GM08714 (cell line): Measurements from ENCODE around the gene NUDT22.

Experiments
- H3K4me3 ChIP-seq: fragments of 200-500 bp; sonication (Bioruptor generic); 2 replicates; pipeline ENCODE4 v1.5.1; 2014; ENCODE audit warnings: mild to moderate bottlenecking, low read length, inconsistent platforms
- ZNF274 ChIP-seq: IDR thresholded peaks from 2 replicates; pipeline ENCODE4 v1.6.1; 2012; ENCODE audit warnings: mild to moderate bottlenecking, low read depth, low read length

Gene NUDT22

DNA sequence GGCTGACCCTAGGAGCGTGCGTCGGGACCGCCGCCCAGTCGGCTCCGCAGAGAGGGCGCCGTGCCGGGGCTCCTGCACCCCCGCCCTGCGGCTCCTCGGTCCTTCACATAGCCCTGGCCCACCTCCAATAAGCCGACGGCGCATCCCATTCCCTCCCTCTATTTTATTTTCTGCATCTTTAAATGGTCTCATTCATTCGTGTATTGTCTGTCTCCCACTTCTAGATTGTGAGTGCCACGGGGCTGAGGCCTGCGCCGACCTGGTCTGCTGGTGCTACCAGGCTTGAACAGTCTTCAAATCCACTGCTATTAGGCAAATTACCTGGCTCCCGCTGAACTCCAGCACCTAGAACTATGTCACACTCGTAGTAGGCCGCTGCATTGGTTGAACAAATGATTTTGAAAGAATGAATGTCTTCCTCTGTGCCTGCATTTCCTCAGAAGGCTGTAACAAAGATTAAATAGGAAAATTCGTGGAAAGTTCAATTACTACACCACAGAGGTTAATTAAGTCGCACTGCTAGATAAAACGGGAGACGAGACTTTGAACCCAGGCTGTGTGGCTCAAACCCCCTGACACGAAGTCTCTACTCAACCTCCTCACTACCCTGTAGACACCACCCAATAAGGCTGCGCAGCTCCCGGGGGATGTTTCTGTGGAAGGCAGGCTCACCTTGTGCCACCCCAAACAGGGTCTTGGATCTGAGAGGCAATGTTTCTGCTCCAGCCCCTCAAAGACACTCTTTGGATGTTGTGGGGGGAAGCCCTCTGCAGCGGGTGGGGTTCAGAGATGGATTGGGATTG is 21.9 kb downstream of the NUDT22 start:
- no peak for TF ChIP-seq ZNF274
- H3K4me3 ChIP-seq: no peak overlapping the region

DNA sequence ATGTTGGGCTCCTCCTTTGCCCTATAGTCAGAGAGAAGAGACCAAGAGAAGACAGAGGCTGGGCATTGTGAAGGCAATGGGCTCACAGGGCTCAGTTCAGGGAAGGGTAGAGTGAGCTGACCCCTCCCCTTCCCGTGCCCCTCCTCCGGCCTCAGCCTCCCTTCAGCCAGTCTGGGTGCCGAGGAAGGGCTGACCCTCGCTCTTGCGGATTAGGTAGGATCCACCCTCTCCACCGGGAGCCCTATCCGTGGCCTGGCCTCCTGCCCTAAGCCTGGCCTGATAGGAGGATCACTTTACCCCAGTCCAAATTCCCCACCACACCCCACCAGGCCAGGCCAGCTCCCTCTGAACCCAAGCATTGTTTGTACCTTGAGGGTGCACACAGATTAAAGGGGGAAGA is 22.5 kb downstream of the NUDT22 start:
- no peak overlapping the region for H3K4me3 ChIP-seq
- no peak for TF ChIP-seq ZNF274

DNA sequence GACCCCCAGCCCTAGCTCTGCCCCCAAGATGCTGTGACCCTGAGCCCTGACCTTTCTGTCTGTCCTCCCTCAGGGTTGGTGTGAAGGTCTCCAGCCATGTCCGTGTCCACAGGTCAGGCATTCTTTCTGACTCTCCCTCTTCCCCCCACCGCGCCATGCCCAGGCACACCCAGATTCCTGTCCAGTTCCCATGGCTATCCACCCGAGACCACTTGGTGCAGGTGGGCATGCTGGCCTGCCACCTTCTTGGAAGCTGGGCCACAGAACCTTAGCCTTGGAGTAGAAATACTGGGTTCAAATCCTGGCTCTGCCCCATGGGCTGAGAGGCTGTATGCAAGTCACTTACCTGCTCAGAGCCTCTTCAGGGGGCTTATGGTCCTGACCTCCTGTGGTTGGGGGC is 23.0 kb downstream of the NUDT22 start:
- H3K4me3 ChIP-seq: no peak overlapping the region
- no peak for TF ChIP-seq ZNF274

DNA sequence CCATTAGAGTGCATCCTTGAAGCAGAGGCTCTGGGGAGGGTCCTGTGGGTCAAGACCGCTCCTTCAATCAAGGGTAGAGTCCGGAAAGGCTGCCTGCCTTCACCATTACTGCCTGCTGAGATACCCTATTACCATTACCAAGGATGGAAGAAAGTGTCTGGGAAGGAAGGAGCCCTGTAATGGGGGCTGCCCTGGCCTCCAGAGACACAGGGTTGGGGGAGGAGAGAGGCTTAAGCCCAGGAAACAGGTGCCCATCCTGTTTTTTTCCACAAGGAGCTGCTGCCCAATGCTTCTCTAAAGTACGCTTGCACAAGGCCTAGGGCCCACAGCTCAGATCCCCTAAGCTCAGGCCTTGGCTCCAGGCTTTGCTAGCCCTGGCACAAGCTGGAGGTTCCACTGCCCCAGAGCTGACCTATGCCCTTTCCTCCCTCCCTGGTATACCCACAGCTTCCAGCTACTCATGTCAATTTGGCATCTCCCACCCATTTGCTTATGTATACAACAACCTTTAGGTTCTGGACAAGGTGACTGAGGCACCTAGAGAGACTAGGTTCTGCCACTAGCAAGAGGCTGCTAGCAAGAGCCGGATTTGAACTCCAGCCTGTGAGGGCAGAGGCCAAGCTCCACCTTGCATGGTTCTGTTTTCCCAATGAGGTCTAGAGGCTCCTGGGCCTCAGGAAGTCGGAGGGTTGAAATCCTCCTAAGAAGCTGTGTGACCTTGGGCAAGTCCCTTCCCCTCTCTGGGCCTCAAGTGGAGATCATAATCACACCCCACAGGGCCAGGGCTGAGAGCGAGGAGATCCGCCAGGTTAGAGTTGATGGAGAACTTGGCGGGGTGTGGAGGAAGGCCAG is 23.7 kb downstream of the NUDT22 start:
- no peak overlapping the region for H3K4me3 ChIP-seq
- no peak for TF ChIP-seq ZNF274

DNA sequence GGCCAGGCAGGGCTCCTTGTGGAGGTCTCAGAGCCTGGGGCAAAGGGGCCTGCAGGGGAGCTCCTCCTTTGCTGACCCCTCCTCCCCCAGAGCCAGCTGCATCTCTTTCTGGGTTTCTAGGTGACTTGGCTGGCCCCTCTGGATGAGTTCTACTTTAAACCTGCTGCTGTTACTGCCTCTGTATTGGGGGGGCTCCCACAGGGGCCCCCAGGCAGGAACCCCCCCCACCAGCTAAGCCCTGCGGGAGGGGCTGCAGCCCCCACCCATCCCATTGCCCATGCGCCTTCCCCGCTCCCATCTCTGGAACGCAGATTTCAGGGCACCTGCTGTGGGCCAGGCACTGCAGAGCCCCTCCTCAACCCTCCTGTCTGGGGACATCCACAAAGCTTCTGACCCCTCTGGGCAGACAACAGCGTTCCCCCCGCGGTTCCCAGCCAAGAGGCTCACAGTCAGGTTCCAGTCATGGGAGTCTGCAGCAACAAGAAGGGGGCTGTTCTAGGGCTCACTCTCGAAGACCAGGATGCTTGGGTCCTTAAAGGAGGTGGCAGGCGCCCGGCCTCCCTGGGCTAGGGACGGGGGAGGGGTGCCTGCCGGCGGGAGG is 24.4 kb downstream of the NUDT22 start:
- H3K4me3 ChIP-seq: no peak overlapping the region; the same call in 1 of the 2 replicates

DNA sequence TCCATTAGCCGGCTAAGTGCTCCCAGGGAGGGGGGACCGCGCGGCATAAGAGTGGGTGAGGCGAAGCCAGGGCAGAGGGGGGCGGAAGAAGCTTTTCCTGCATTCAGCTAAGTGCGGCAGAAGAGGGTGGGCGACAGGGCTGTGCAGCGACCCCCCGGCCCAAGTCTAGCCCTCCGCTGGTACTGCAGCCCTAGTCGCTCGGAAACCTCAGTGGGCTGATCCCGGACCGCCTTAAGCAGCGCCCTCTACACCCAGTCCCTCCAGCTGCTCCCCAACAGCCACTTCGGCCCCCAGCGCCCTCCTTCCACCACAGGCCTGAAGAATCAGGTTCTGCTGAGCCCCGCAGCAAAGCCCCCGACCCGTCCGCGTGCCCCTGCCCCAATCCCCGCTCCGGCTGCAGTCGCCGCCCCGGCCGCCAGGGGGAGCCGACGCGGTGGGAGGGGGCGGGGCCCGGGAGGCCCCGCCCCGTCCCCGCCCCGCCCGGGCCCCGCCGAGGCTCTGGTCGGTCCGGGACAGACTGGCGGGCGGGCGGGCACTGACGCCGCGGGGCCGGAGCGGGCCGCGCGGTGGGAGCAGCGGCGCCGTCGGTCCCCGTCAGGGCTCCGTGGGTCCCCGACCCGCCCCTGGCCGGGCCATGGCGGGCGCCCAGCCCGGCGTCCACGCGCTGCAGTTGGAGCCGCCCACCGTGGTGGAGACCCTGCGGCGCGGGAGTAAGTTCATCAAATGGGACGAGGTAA is 25.1 kb downstream of the NUDT22 start, which contains the start of gene PLCB3:
Gene PLCB3, plus strand, starts transcription at position 515 of the 737 bp plus-strand sequence. Its CDS starts 120 bp downstream, at position 635.
- no peak for TF ChIP-seq ZNF274
- peak within 1 kb of the TSS; percentile 80 for H3K4me3 ChIP-seq

More for the DNA sequence above, 24.4 kb downstream of the NUDT22 start:
- TF ChIP-seq ZNF274: no peak

DNA sequence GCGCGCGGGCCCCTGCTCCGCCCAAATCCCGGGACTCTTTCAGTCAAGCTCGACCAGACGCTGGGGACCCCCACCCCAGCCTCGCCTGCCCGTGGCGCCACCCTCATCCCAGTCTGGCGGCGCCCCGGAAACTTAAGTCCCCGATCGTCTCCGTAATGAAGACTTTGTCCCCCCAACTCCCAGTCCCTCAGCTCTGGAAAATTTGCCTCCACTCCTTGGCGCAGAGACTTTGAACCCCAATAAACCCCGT is 25.6 kb downstream of the NUDT22 start:
- peak overlapping the region; percentile 80 for H3K4me3 ChIP-seq
- no peak for TF ChIP-seq ZNF274

DNA sequence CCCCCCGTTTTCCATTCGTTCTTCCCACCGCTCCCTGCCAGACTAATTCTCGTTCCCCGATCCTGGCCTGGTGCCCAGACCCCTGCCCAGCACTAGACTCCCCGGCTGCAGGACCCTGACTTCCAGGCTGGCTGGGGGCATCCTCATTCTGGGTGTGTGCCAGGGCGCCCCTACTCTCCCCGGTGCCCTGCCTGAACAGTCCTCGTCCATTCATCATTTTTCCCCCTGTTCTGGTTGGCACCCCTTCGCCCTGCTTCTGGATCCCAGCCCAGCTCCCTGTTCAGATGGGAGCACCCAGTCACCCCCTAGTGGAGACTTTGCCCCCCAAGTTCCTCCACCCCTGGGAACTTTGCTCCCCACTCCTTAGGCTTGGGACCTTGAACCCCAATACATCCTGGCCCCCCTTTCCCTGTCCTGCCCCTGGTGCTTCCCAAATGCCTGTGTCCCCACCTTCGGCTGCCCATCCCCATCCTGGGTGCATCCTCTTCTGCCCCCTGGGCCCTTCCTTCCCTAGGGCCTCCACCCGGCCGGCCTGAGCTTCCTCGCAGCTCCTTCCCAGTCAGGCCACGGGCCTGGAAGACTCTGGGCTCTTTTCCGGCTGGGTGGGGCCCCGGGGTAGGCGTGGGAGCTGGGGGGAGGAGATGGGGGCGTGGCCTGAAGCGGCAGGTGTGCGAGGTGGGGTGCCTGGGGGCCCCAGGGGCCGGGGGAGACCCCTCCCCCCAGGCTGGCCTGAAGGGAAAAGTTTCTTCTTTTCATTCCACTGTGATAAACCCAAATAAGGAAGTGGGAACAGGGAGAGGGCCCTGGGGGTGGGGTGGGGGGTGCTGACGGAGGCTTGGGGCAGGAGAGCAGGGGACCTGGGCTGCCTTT is 26.2 kb downstream of the NUDT22 start:
- no peak for TF ChIP-seq ZNF274
- peak overlapping the region; percentile 80 for H3K4me3 ChIP-seq

DNA sequence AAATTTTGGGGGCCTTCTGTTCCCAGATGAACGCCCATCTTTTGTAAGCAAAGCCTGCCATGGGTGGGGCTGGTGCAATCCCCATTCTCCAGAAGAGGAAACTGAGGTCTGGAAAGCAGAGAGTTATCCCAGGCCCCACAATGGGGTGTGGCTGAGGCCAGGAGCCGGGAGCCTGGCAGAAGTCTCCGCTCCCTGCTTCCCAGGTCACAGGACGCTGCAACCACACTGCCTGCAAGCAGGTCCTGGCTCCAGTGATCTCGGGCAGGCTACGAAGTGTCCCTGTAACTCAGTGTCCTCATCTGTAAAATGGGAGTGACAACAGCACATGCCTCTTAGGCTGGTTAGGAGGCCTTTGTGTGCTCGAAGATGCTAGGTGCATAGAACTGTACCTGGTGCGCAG is 27.0 kb downstream of the NUDT22 start:
- H3K4me3 ChIP-seq: no peak overlapping the region
- TF ChIP-seq ZNF274: no peak

DNA sequence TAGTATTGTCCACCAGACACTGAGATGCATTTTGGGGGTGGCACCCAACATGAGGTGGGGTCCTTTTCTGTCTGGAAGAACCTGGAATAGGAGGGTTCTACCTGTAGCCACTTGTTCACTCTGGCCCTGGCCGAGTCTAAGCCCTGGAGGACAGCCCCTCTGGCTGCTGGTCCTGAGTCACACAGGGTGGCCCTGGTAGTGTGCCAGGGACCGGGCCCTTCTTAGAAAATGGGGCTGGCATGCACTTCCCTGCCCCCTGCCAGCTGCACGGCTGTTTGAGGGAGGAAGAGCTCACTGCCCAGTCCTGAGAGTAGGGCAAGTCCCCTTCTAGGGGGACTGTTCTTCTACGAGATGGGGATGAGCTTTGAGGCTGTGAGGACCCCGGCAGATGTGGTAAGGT is 27.4 kb downstream of the NUDT22 start:
- no peak overlapping the region for H3K4me3 ChIP-seq
- TF ChIP-seq ZNF274: no peak

DNA sequence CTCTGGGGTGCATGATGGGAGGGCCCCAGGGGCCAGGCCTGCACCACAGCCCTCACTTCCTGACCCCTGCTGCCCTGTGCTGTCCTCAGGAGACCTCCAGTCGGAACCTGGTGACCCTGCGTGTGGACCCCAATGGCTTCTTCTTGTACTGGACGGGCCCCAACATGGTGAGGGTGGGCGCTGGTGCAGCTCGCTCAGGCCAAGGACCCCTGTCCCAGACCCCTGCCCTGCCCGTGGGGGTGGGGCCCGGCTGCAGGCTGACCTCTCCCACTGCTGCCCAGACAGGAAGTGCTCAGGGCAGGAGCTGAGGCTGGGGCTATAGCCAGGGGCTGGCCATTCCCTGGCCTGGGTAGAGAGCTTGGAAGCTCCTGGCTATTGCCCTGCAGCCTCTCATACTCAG is 28.3 kb downstream of the NUDT22 start:
- no peak overlapping the region for H3K4me3 ChIP-seq
- TF ChIP-seq ZNF274: no peak

DNA sequence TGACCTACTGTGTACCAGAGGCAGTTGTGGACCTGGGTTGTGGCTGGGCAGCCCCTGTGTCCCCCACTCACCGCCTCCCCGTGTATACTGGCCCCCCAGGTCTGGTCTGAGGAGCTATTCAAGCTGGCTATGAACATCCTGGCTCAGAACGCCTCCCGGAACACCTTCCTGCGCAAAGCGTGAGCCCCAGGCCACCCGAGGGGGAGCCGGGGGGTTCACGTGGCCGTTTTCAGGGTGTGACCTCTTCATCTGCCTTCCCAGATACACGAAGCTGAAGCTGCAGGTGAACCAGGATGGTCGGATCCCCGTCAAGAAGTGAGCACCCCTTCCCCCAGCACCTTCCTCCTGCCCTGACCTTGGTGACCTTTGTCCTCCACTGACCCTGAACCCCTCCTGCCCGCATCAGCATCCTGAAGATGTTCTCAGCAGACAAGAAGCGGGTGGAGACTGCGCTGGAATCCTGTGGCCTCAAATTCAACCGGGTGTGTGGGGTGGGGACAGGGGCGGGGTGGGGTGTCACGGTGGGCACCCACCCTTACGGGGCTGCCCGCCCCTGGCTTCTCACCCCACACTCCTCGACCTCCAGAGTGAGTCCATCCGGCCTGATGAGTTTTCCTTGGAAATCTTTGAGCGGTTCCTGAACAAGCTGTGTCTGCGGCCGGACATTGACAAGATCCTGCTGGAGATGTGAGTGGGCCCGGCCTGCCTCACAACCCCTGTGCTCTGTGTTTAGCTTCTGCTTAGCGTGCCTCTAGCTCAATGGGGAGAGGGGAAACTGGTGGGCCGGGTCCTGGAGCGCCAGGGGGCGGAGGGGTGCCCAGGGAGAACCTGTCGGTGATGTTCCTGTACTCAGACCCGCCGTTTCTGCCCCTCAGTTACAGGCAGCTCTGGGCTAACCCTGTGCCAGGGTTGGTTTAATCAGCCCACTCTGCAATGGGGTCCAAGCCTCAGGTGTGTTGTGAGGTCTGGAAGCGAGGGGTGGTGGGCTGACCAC is 29.4 kb downstream of the NUDT22 start:
- no peak overlapping the region for H3K4me3 ChIP-seq
- TF ChIP-seq ZNF274: no peak
